T-helper 2 cell (primary cell): ENCODE results near the gene LYRM1.

Experiments
- DNase-seq, 5 experiments: peaks; one replicate each; pipeline versions ENCODE4 v3.0.0 to v3.0.0-alpha.2; 2012 to 2022

The LYRM1 gene

DNA sequence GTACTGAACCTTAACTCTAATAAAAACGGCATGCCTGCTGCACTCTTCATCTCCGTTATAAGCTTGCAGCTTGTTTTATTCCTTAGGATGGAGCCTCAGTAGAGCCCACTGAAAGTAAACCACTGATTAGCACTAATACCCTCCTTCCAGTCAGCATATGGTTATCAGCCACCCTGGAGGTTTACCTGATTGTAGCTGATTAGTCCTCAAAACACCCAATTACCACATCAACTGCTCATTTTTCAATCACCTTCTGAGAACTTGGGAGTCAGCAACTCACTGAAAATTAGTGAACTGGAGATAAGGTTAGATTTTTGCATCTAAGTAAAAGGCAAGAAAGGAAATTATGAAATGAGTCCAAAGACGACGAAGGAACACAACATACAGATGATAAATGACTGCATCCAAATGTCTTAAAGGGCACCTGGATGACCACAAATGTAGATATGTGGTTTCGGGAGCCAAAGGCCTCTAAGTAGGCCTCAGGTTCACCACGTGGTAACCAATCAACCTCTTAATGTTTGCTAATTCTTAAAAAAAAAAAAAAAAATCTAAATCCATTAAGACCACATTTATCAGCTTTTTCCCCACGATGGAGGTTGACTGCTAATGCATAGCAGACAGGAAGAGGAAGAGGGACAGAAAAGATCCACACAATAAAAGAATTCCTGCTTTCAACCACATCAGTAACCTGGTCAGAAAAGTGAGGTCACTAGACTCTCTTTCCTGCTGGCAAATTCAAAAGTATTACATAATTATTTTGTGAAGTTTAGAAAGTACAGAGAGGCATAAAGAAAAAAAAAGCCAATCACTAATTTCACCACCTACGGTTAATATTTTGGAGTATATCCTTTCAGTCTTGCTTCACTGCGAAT is 28.4 kb upstream of the LYRM1 start:
- DNase-seq, result peak in 1 of 5 experiments; percentile 19

DNA sequence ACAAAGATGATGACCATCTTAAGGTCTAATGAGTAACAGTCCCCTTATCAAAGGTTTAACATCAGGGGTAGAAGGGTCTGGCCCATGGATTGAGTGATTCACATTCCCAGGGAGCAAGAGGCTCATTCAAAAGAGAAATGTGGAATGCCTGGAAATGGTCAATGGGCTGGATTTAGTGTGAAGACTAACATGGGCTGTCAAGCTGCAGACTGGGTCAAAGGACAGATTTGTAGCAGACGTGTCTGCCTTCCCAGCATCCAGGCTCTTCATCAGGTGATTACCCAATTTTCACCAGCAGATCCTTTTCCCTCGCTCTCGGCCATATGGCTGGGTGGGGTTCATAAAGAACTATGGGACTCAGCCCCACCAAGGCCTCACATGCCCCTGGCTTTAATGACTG is 27.2 kb upstream of the LYRM1 start:
- no peak for DNase-seq

GRCh38 chr16:20874088-20874581 is 26.4 kb upstream of the LYRM1 start:
- no peak for DNase-seq

- DNase-seq, result peak in 1 of 5 experiments; percentile 47
Measured at GRCh38 chr16:20875355-20875650, 25.3 kb upstream of the LYRM1 start.

DNA sequence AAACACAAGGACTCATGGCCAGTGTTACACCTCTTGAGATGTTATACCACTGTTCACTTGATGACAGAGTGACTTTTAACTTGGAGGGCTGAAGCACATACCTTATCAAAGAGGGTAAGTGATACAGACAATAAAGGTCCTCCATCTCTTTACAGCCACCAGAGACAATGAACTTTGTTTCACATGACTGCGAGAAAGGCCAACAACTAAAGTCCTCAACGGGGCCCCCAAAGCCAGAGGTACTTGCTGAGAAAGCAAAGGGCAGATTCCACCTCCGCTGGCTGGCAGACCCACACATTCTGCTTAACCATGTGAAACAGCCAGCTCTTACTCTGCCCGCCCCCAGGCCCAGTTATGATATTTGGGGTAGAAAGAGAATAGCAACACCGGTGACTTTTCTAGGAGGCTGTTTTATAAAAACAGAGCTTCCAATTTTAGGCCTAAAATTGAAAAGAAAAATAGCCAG is 21.9 kb upstream of the LYRM1 start:
- DNase-seq, result no peak

GRCh38 chr16:20879175-20880040 is 21.2 kb upstream of the LYRM1 start:
- DNase-seq, result peak in 1 of 5 experiments; percentile 69

- DNase-seq, result no peak
Measured at GRCh38 chr16:20880867-20881502, 19.6 kb upstream of the LYRM1 start.

DNA sequence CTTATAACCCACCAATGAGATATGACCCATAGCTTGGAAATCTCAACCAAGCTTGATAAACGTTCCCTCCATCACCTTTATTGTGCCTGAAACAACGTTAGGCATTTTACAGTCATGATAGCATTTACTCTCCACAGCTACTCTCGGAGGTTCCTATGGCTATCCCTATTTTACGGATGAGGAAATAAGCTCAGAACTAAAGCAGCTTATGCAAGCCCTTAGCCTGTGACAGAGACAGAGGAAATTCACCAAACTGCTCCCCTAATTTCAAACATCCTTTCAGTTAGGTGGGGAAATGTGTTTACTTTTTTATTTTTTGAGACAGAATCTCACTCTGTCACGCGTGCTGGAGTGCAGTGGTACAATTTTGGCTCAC is 19.1 kb upstream of the LYRM1 start:
- no peak for DNase-seq

DNA sequence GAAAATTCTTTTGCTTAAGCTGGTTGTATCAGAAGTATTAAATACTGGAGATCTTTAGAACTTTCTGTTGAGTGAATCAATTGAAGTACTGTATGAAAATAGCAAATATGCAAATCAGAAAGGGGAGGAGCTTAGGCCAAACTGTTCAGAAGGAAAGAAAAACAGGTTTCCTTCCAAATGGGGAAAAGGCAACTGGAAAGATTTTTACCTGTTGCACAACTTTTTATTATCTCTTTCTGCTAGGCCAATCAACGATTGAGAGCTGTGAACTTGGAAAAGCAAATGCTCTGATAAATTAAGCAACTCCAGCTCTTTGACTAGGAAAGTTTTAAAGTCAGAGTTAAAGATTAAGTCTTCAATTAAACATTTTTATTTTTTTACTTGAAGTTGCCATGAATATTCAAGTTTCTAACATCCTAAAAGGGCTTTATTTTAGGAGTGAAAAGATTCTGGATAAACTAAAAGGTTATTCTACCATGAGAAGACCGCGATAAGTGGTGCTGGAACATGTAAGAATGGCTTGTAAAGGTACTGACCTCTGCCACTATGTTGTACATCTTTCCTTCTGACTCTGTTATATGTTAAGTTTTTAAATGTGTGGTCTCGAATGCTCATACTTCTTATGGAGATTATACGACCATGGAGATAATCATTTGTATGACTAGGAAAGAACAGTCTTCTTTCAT is 16.9 kb upstream of the LYRM1 start:
- no peak for DNase-seq

GRCh38 chr16:20884240-20884556 is 16.4 kb upstream of the LYRM1 start:
- DNase-seq, result peak in 1 of 5 experiments; percentile 86

- DNase-seq, result no peak
Measured at GRCh38 chr16:20886320-20886719, 14.3 kb upstream of the LYRM1 start.

DNA sequence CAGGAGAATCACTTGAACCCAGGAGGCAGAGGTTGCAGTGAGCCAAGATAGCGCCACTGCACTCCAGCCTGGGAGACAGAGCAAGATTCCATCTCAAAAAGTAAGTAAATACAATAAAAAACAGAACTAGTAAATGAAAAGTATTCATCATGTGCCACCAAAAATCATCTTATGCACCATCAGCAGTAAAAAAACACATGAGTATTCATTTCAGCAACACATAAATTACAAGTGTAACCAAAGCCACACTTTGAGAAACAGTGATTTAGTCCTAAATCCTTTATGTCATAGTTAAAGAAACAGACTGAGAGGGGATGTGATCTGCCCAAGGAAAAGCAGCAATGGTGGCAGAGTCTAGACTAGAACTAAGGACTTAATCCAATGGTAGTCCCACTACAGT is 13.4 kb upstream of the LYRM1 start:
- peak in 1 of 5 experiments; percentile 36 for DNase-seq

- no peak for DNase-seq
Measured at GRCh38 chr16:20889625-20890275, 10.8 kb upstream of the LYRM1 start.

DNA sequence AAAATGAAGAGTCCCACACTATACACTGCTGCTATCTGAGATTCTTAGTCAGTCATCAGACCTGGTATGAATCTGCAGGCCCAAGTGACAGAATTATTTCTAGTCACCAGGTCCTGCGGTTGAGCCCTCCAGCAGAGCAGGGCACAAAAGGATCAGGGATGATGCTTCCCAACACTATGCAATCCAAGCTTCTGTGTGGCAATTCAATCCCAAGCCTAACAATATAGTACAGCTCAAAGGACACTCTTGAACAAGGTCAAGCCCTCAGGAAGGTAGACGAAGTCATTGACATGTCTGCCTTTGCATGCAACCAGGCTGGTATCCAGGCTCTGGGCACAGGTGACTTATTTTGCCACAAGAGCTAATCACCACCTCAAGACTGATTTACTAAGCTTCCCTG is 6.2 kb upstream of the LYRM1 start:
- DNase-seq, result no peak

DNA sequence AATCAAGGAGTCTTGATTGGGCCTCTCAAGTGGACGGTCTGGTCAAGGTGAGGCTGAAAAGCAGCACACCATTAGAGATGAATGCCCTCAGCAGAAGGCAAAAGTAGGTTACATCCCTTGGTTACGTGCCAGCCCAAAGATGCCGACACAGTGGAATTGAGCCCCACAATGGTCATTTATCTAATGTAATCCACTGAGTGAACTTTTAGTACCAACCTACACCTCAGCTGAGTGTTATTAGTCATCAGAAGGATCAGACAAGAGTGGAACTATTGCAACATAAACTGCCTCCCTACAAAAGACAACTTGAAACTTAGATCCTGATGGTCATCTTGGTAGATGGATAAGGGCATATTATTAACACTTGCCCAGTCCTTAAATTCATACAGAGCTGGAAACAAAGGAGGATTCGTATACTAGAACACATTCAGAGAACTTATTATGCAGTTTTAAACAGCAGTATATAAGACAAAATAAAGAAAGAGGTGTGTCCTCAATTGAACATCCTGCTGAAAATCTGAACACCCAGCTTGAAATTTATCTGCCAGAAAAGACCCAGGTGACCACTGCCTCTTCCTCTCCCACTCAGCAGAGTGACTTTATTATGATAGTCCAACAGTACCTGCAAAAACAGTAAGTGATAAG is 3.2 kb upstream of the LYRM1 start:
- DNase-seq, result no peak

DNA sequence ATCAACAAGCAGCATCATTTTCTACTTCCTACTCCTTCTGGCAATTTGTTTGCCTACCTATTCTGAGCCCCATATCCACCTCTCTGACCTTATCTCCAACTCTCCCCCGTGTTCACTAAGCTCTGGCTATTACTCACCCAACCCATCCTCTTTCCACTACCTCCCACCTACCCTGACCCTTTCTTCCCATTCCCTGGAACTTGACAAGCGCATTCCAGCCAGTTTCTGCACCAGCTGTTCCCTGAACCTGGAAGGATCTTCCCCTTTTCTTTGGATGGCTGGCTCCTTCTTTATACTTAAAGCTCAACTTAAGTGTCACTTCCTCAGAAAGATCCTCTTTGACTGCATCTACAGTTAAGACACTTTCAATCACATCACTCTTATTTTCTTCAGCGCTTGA is 2.6 kb upstream of the LYRM1 start:
- DNase-seq, result no peak

- DNase-seq, result no peak
Measured at GRCh38 chr16:20899071-20899470, 1.5 kb upstream of the LYRM1 start.

DNA sequence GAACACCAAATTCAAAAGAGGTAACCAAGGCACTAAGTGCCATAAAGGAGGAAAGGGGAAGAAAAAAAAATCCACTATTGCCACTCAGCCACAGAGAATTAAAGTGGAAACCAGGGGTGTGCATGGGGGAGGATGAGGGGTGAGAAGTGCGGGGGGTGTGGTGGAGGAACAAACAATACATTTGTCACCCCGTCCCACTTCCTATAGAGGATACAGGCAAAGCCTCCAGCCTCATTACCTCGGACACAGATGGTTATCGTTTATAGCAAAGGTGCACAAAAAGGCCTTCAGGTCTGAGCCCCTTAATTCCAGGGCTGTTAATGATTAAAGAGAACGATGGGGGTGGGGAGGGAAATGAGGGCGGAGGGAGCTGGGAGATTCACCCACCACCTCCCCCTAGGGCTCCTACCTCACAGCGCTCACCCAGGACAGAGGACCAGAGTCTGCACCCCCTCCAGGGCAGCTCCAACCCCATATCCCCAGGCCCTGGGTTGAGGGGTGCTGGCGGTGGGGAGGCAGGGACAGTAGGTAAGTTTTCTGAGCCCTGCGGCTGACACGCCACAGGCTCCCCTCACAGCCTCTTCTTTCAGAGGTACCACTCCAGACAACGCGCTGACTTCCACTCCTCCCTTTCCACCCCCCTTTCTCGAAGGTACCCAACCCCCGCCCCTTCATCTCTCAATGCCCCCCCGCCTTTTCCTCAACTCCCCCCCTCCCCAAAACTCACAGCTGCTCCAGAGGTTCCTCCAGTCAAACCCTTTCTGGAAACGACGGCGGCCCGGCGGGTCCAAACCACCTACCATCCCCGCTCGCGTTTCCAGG is 883 bp upstream of the LYRM1 start:
- peak in 2 of 5 experiments; percentile 10 to 31 for DNase-seq

GRCh38 chr16:20901068-20901435 is 481 bp downstream of the LYRM1 start:
- peak in 1 of 5 experiments; percentile 30 for DNase-seq

- peak in 1 of 5 experiments; percentile 54 for DNase-seq
Measured at GRCh38 chr16:20901436-20902112, 1.0 kb downstream of the LYRM1 start.
